ENCODE results near the gene SORD.
A peak's percentile ranks its signal among the peaks of the same experiment; 100 is the strongest.
"Not testable (repeated sequence)": the region's sequence is repeated elsewhere in the genome, so short reads cannot be mapped to it uniquely, and the experiment has no call there.

The SORD gene

DNA sequence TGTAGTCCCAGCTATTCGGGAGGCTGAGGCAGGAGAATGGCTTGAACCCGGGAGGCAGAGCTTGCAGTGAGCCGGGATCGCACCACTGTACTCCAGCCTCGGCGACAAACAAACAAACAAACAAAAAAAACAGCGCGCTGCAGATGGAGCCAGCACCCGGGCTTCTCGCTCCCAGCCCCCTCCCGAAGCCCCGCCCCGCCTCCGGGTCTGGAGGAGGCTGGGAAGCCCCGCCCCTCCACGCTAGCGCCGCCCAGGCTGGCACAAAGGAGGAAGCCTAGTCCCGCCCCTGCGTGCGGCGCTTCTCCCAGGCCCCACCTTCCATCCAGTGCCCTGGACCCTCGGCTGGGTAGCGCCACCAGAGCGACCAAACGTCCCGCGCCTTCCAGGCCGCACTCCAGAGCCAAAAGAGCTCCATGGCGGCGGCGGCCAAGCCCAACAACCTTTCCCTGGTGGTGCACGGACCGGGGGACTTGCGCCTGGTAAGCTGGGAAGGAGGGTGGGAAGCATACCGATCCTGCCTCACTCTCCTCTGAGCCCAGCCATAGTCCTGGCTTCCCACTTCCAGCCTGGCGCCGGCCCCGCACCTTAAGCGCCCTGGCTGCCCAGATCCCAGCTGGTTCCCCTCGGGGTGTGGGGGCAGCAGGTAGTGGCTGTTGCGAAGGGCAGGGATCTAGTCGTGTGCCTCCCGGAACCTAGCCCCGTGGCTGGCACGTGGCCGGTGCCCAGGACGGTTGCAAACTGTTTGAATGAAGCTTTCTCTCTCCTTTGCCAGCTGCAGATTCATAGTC, at the start of gene SORD:
Gene SORD (plus strand): TSS at position 325 of the 788 bp plus-strand sequence. CDS start 89 bp downstream, at position 414.
- peak; percentile 92 to 97 for DNase-seq (ENCODE audit: low read depth in 2 of 2)

- not testable (repeated sequence) for DNase-seq (ENCODE audit: low read depth in 2 of 2)
These were observed 46.8 kb upstream of the SORD start for GRCh38 chr15:44976183-44976582.

GRCh38 chr15:44977781-44978180, 45.2 kb upstream of the SORD start:
- not testable (repeated sequence) for DNase-seq (ENCODE audit: low read depth in 2 of 2)

DNA sequence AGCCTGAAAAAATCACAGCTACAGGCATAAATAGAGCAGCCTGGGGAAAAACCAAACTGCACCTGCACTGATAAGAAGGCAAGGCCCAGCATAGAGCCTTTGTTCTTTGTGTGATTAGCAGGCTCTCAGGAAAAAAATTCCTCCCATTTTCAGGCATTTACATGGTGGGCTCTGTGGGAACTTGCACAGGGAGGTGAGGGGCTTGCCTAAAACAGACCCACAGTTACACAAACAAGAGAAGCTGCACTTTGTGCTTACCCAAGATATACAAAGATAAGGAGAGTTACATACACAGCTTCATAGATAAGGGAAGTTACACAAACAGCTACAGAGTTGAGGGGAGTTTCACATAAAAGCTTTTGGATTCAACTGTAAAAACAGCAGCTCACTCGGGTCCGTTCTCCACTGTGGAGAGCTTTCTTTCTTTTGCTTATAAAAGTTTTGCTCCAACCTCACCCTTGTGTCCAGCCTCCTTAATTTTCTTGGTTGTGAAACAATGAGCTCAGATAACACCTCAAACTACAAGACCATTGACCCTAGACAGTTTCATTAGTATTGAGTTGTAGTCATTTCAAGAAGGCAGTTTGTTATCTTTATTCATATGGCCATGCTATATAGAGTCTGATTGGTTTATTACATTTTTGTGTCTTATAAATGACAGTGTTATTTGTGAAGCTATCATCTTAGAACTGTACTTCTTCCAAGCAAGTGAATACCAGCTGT, 43.2 kb upstream of the SORD start:
- DNase-seq (ENCODE audit: low read depth in 2 of 2), result not testable (repeated sequence)

DNA sequence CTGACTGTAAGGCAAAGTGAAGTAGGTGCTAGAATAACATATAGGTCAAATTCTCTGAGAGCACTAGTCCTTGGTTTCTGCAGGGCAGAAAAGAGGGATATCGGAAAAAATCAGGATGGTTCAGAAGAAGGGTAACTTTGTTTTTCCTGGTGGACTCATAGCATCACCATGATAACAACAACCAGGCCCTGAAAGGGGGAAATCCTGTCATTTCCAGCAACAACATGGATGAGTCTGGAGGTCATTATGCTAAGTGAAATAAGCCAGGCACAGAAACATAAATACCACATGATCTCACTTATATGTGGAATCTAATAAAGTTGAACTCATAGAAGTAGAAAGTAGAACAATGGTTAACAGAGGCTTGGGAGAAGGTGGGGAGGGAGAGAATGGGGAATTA, 38.9 kb upstream of the SORD start:
- DNase-seq (ENCODE audit: low read depth in 2 of 2), result not testable (repeated sequence)

GRCh38 chr15:44986346-44987055, 36.5 kb upstream of the SORD start:
- not testable (repeated sequence) for DNase-seq (ENCODE audit: low read depth in 2 of 2)

DNA sequence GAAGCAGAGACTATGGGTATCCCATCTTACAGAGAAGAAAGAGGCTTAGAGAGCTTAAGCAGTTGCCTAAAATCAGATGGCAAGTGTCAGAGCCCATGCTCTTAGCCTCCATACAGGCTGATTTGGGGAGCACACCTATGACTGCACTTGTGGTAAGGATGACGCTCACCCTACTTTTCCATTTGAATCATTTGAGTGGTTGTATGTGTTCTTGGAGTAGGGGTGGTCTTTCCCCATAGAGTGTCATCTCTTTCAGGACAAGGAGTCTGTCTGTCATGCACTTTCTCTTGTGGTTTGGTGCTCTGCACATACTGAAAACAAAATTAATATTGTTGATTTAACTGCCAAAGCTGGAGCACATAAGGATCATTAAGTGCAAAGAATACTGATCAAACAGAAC, 35.3 kb upstream of the SORD start:
- DNase-seq (ENCODE audit: low read depth in 2 of 2), result not testable (repeated sequence)

DNA sequence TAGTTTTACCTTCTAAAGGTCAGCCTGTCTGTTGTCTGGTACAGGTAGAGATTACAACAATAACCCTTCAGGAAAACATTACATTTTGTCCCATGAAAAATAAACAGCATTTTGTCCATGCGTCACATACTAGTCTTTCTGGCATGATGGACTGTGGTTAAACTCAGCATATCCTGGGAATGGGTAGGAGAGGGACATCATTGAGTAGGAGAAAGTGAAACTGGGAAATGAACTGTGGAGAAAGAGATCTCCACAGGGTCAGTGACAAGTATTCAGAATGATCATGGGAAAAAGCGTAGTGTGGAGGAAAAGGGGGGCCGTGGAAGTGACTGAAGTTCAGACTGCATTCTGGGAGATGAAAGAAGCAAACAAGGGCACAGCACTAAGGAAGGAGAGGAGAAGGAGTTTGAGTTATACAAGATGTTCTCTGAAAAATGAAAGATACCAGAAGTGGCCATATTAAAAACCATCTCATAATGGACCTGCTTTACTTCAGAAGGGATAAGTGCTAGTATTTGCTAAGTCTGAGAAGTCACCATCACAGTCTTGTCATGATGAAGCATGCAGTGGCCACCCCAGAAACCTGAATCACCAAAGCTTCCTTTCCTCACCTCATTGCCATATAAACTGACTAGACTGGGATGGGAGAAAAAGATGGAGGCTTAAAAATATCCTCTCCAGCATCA, 34.7 kb upstream of the SORD start:
- not testable (repeated sequence) for DNase-seq (ENCODE audit: low read depth in 2 of 2)

DNA sequence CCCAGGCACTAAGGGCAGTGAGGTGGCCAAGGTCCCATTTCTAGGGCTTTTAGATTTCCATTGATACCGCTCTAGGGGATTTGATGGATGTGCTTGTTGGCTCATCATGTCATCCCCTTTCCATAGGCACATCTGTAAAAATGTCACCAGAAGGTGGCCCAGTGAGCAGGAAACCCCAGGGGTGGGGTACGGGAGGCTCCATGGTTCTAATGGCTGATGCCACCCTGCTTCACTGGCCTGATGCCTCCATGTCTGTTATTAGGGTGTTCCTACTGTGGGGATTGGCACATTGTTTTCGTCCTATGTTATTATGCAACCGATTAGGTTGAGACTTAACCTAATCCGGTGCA, 34.1 kb upstream of the SORD start:
- not testable (repeated sequence) for DNase-seq (ENCODE audit: low read depth in 2 of 2)

GRCh38 chr15:44997632-44998031, 25.4 kb upstream of the SORD start:
- not testable (repeated sequence) for DNase-seq (ENCODE audit: low read depth in 2 of 2)

DNA sequence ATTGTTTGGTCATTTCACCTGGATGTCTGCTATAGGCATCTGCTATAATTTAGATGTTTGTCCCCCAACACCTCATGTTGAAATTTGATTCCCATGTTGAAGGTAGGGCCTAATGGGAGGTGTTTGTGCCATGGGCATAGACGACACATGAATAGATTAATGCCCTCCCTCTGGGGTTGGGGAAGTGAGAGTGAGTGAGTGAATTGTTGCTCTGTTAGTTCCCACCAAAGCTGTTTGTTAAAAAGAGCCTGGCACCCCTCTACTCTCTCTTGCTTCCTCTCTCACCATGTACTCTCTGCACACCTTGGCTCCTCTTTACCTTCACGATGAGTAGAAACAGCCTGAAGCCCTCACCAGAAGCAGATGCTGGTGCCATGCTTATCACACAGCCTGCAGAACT, 23.9 kb upstream of the SORD start:
- no peak for DNase-seq (ENCODE audit: low read depth in 2 of 2)

DNA sequence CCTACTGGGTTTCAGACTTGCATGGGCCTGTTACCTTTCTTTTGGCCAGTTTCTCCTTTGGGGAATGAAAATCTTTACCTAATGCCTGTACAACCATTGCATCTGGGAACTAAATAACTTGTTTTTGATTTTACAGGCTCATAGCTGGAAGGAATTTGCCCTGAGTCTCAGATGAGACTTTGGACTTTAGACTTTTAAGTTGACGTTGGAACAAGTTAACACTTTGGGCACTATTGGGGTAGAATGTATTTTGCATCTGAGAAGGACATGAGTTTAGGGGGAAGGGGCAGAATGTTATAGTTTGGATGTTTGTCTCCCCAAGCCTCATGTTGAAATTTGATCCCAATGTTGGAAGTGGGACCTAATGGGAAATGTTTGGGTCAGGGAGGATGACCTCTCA, 21.8 kb upstream of the SORD start:
- DNase-seq (ENCODE audit: low read depth in 2 of 2), result not testable (repeated sequence)

DNA sequence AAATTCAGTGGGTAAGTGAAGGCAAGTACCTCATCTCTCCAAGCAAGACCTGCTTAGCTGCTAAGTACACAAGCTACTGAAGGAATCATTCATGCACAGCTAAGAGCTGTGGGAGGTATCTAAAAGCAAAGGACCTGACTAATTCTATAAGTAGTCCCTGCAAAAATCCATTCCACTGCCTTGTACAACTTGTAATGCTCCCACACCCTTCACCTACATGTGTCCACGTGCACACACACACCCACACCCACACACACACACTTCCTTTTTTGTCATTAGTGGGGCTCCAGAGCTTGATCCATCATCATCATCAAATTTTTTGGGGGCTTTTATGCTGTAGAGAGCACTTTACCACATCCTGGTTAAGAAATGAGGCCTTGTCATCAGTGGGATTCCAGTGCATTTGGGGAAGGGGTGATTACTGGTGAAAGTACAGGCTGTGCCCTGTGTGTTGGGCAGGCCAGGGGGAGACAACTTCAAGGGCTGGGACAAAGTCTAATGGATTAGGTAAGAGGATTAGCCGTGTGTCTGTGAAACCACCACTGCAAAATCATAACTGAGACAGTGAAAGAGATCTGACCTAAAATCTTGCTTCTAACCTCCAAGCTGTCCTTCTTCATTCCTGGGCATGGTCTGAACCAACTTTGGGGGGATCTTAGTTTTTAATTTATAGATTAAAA, 19.1 kb upstream of the SORD start:
- not testable (repeated sequence) for DNase-seq (ENCODE audit: low read depth in 2 of 2)

- DNase-seq (ENCODE audit: low read depth in 2 of 2), result not testable (repeated sequence)
These were observed 18.3 kb upstream of the SORD start for GRCh38 chr15:45004590-45005175.

DNA sequence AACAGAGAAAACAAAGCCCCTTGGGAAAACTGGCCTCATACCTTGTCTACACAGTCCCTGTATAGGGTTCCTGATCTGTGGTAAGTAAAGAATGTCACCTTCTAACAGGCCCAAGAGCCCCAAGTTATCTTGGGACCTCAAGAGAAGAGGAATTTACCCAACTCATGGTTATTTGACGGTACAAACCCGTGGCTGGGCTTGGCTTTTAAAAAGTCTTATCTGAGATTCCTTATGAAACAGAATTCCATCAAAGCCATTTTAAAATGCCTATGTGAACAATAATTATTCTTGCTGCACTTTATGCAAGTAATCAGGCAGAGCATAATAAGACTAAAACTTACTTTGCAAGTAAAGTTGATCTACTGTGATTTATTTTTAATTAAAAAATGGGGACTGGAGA, 13.9 kb upstream of the SORD start:
- DNase-seq (ENCODE audit: low read depth in 2 of 2), result no peak

GRCh38 chr15:45015114-45015513, 7.9 kb upstream of the SORD start:
- DNase-seq (ENCODE audit: low read depth in 2 of 2), result not testable (repeated sequence)

DNA sequence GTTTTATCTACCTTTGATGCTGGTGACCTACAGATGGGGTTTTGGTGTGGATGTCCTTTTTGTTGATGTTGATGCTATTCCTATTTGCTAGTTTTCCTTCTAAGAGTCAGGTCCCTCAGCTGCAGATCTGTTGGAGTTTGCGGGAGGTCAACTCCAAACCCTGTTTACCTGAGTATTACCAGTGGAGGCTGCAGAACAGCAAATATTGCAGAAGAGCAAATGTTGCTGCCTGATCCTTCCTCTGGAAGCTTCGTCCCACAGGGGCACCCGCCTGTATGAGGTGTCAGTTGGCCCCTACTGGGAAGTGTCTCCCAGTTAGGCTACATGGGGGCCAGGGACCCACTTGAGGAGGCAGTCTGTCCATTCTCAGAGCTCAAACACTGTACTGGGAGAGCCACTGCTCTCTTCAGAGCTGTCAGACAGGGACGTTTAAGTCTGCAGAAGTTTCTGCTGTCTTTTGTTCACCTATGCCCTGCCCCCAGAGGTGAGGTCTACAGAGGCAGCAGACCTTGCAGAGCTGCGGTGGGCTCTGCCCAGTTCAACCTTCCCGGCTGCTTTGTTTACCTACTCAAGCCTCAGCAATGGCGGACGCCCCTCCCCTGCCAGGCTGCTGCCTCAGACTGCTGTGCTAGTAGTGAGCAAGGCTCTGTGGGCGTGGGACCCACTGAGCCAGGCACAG, 2.6 kb upstream of the SORD start:
- DNase-seq (ENCODE audit: low read depth in 2 of 2), result not testable (repeated sequence)

DNA sequence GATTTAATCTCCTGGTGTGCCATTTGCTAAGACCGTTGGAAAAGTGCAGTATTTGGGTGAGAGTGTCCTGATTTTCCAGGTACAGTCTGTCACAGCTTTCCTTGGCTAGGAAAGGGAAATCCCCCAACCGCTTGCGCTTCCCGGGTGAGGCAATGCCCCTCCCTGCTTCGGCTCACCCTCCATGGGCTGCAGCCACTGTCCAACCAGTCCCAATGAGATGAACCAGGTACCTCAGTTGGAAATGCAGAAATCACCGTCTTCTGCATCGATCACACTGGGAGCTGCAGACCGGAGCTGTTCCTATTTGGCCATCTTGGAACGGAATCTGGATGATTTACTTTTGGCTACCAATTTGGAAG, 2.1 kb upstream of the SORD start:
- not testable (repeated sequence) for DNase-seq (ENCODE audit: low read depth in 2 of 2)

DNA sequence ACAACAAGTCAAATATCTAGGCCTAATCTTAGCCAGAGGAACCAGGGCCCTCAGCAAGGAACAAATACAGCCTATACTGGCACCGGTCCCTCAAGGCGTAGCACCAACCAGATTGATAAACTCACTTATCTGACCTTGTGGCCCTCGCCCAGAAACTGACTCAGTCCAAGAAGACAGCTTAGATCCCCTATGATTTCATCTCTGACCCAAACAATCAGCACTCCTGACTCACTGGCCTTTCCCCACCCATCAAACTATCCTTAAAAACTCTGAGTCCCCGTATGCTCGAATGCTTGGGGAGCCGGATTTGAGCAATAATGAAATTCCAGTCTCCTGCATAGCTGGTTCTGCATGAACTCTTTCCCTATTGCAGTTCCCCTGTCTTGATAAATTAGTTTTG, 1.6 kb upstream of the SORD start:
- DNase-seq (ENCODE audit: low read depth in 2 of 2), result no peak

DNA sequence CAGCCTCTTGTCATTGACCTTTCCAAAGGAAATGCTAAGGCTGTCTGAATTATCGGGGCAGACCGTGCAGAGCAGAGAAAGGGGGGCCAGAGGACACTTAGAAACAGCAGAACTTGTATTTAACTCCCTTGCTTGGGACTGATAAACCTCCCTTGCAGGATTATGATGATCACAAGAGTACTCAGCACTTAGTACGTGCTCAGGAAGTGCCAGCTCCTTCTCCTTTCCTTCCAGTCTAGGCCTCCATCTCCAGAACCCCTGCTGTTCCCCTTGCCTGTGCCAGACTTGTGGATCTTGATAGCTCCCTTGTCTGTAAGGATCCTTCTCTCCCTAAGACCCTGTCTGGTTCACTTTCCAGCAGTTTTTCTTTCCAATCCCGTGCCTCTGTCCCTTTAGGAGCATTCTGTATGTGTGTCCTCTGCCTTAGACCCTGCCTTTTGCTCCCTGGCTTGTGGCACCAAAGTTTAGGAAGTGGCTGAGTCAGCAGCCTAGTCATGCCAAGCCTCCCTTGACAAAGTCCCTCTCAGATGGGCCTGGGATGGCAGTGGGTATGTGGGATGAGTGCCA, 747 bp downstream of the SORD start:
- no peak for DNase-seq (ENCODE audit: low read depth in 2 of 2)

Data from stimulated activated CD4-positive, alpha-beta T cell treated with anti-CD3 and anti-CD28 coated beads, Interleukin-1b, Interleukin-23, amount 100 ng/mL, for 4 hours (primary cell).